22Rv1 (cell line): ENCODE results near the gene LRRC42.

Experiments
- CTCF ChIP-seq: fragments of 450-650 bp; IDR thresholded peaks from 2 replicates; pipeline ENCODE4 v1.5.1; 2017; ENCODE audit warnings: mild to moderate bottlenecking
- ZFX ChIP-seq: fragments of 450-650 bp; IDR thresholded peaks from 2 replicates; pipeline ENCODE4 v1.6.1; 2017; ENCODE audit warnings: antibody characterized with exemption, borderline replicate concordance

DNA sequence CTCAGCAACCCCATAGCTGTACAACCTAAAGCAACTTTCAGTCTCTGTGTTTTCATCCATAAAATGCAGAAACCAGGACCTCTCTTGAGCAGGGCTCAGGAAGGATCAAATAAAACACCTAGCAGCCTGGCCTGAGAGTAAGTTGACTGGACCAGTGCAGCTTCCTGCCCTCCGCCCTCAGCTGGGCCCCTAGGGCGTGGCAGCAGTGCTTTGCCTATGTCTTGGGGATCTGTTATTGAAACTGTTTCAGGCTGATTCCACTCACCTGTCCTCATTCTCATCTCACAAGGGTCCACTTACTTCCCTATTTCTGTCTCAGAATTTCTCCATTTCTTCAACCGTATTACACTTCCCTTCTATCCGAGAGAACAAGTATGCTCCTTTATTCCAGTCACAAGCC lies 17.3 kb downstream of the LRRC42 start:
- TF ChIP-seq CTCF (no peak), ZFX (no peak)
